K562 (cell line): ENCODE results near the gene RASD2. TPM values are rescaled to one million over a fixed set of nuclear protein-coding genes. Genes with fewer than 3 reads are reported as not detected.

ENCODE experiments used
- ATAC-seq: fragments of 200-7000 bp; cut with Tn5 transposase; 3 replicates; pipeline ENCODE4 v1.9.1; 2020; ENCODE audit warnings: moderate library complexity
- BruUV-seq: library from RNA; stranded (reverse); fragments of 400-500 nt; replicated peaks from 2 replicates; lab custom pipeline; 2021; lab: Mats Ljungman, UMichigan
- CTCF ChIA-PET: fragments of 300-600 bp; formaldehyde crosslinking; extraction: SDS; loops from one replicate; lab custom pipeline; 2021; ENCODE audit warnings: low intra/inter-chr PET ratio; lab: Yijun Ruan, JAX
- POLR2A ChIA-PET: fragments of 300-600, 350-650 bp; sonication (Branson Sonifier 250); formaldehyde crosslinking; extraction: SDS; loops from one replicate; lab custom pipeline; 2021; ENCODE audit warnings: antibody characterized with exemption, inconsistent platforms; lab: Yijun Ruan, JAX
- DNase-seq, 4 experiments: peaks; one replicate each; pipeline versions ENCODE4 v3.0.0 to v3.0.0-alpha.2; 2011 to 2018; ENCODE audit warnings: low spot score in 3 of 4, mixed read lengths in 3 of 4; ENCODE audit errors: extremely low read depth in 1 of 4
- FAIRE-seq: peaks from 2 replicates; lab custom pipeline; 2011; peaks lifted over from hg19 to GRCh38; lab: Jason Lieb, UNC
- H2AFZ ChIP-seq: 2 replicates; pipeline ENCODE4 v1.6.0; 2011; ENCODE audit warnings: low read depth, low read length, control low read depth, inconsistent platforms
- H3K27ac ChIP-seq: fragments of 200-600 bp; 3 replicates; pipeline ENCODE4 v1.8.0; 2011; ENCODE audit warnings: low read depth, mild to moderate bottlenecking, control low read depth, inconsistent platforms, low read length, moderate library complexity, mixed read lengths; ENCODE audit errors: extremely low read depth
- H3K27me3 ChIP-seq, 2 experiments: fragments of 300-600 bp in 1 of 2; 2 replicates in 1 of 2; 3 replicates in 1 of 2; pipeline versions ENCODE4 v1.6.0 to v1.8.0; 2011; ENCODE audit warnings: inconsistent platforms in 2 of 2, low read length in 2 of 2, mild to moderate bottlenecking in 1 of 2, mixed read lengths in 1 of 2, moderate library complexity in 1 of 2; ENCODE audit not compliant: control insufficient read depth in 2 of 2, insufficient read depth in 2 of 2
- H3K36me3 ChIP-seq: fragments of 300-600 bp; 3 replicates; pipeline ENCODE4 v1.8.0; 2011; ENCODE audit warnings: mild to moderate bottlenecking, low read length, inconsistent platforms; ENCODE audit not compliant: control insufficient read depth, insufficient read depth
- H3K4me1 ChIP-seq, 2 experiments: fragments of 200-600 bp in 1 of 2; replicated peaks in 1 of 2; 2 replicates in 1 of 2; 3 replicates in 1 of 2; pipeline versions ENCODE4 v1.5.1 to v1.8.0; 2011; ENCODE audit warnings: inconsistent platforms in 2 of 2, low read length in 2 of 2, mild to moderate bottlenecking in 1 of 2, mixed read lengths in 1 of 2, moderate library complexity in 1 of 2; ENCODE audit not compliant: control insufficient read depth in 2 of 2, insufficient read depth in 2 of 2
- H3K4me2 ChIP-seq: 2 replicates; pipeline ENCODE4 v1.6.1; 2011; ENCODE audit warnings: low read length, control low read depth, inconsistent platforms, mixed read lengths; ENCODE audit not compliant: insufficient read depth
- H3K4me3 ChIP-seq: fragments of 200-600 bp; sonication (generic), shearing (Covaris generic); 2 replicates; pipeline ENCODE4 v1.5.1; 2016; ENCODE audit warnings: control low read depth, inconsistent platforms
- H3K79me2 ChIP-seq: fragments of 200-600 bp; 3 replicates; pipeline ENCODE4 v1.8.0; 2011; ENCODE audit warnings: low read length, inconsistent platforms; ENCODE audit not compliant: control insufficient read depth, insufficient read depth
- H3K9ac ChIP-seq, 2 experiments: 2 replicates each; pipeline versions ENCODE4 v1.6.0 to v1.6.1; 2011; ENCODE audit warnings: low read depth in 2 of 2, low read length in 2 of 2, control low read depth in 1 of 2, inconsistent platforms in 1 of 2, mild to moderate bottlenecking in 1 of 2, mixed read lengths in 1 of 2; ENCODE audit not compliant: insufficient read depth in 1 of 2
- H3K9me1 ChIP-seq: one replicate; pipeline ENCODE4 v1.6.0; 2011; ENCODE audit warnings: inconsistent platforms, mild to moderate bottlenecking, low read length, moderate library complexity; ENCODE audit not compliant: control insufficient read depth, insufficient read depth
- H3K9me3 ChIP-seq: replicated peaks from 2 replicates; pipeline ENCODE4 v1.5.1; 2011; ENCODE audit warnings: low read depth, low read length, inconsistent platforms; ENCODE audit not compliant: control insufficient read depth, insufficient read depth
- H4K20me1 ChIP-seq: replicated peaks from 2 replicates; pipeline ENCODE4 v1.6.1; 2011; ENCODE audit warnings: low read length, inconsistent platforms, mixed read lengths; ENCODE audit not compliant: control insufficient read depth, insufficient read depth
- BCOR ChIP-seq: fragments of 450-650 bp; IDR thresholded peaks from 2 replicates; pipeline ENCODE4 v1.6.1; 2016
- CBX3 ChIP-seq, 2 experiments: IDR thresholded peaks; 1 replicate in 1 of 2; 2 replicates in 1 of 2; pipeline ENCODE4 v1.6.1; 2012; ENCODE audit warnings: inconsistent platforms in 2 of 2, low read length in 2 of 2, borderline replicate concordance in 1 of 2, control low read depth in 1 of 2
- FOXK2 ChIP-seq, 2 experiments: fragments of 450-650 bp; IDR thresholded peaks in 1 of 2; conservative IDR thresholded peaks in 1 of 2; 2 replicates each; pipeline ENCODE4 v1.6.1; 2016; ENCODE audit warnings: low read depth in 2 of 2, mild to moderate bottlenecking in 1 of 2
- L3MBTL2 ChIP-seq: fragments of 450-650 bp; IDR thresholded peaks from 2 replicates; pipeline ENCODE4 v1.6.1; 2016; ENCODE audit warnings: mild to moderate bottlenecking, moderate library complexity
- NFIC ChIP-seq: fragments of 450-650 bp; IDR thresholded peaks from 2 replicates; pipeline ENCODE4 v1.6.1; 2017; ENCODE audit warnings: mild to moderate bottlenecking, inconsistent platforms
- RAD51 ChIP-seq: fragments of 450-650 bp; IDR thresholded peaks from 2 replicates; pipeline ENCODE4 v1.7.1; 2016; ENCODE audit warnings: low read depth, mild to moderate bottlenecking, borderline replicate concordance
- RBM25 ChIP-seq: fragments of 200-400 bp; formaldehyde crosslinking; IDR thresholded peaks from 2 replicates; pipeline ENCODE4 v1.6.1; 2018; ENCODE audit warnings: low read length, low read depth, moderate library complexity; ENCODE audit not compliant: severe bottlenecking
- WGBS: fragments of 100-300 bp; shearing (Covaris generic); methylation state at CpG from one replicate; pipeline ENCODE4 v1.1.6; 2016; ENCODE audit warnings: low coverage, mixed read lengths; ENCODE audit not compliant: insufficient coverage; ENCODE audit errors: missing lambda C conversion rate; 5-methylcytosine and 5-hydroxymethylcytosine counted together
- in situ Hi-C: fragments of 300-500 bp; cut with MboI; formaldehyde crosslinking; loops from 4 replicates; pipeline ENCODE4 v1.15.0; 2018; ENCODE audit warnings: inconsistent platforms, mixed read lengths
- intact Hi-C: fragments of 100-400 bp; cut with micrococcal nuclease; formaldehyde crosslinking; loops from 2 replicates; pipeline ENCODE4 v1.14.2; 2022
- polyA plus RNA-seq, 8 experiments: library from polyadenylated mRNA; depleted of rRNA in 4 of 8; stranded (reverse) in 5 of 8; unstranded in 3 of 8; fragments of >200 nt; fragmentation: Nextera tagmentation in 2 of 8; fragmentation: Illumina TruSeq in 1 of 8; extraction: Ambion mirVana in 2 of 8; extraction: Trizol in 1 of 8; gene quantifications; 2 replicates each; pipeline versions ENCODE4 v1.2.1 to v1.2.3, GENCODE V29; 2011 to 2014; ENCODE audit warnings: inconsistent platforms in 1 of 8, missing spikeins in 1 of 8
- total RNA-seq, 7 experiments: library from RNA; depleted of rRNA in 6 of 7; stranded (reverse); fragments of >200 nt in 6 of 7; fragmentation: Illumina TruSeq in 2 of 7; extraction: Trizol in 2 of 7; gene quantifications; 2 replicates each; pipeline versions ENCODE4 v1.2.1 to v1.2.3, GENCODE V29; 2011 to 2021; ENCODE audit warnings: low replicate concordance in 1 of 7

Gene RASD2
- total and polyA plus RNA-seq, 9 of the 15 experiments (the other 6 are each of a cell fraction or from before 2014, with no cell fraction given) = 0.05 TPM; not detected in 8

DNA sequence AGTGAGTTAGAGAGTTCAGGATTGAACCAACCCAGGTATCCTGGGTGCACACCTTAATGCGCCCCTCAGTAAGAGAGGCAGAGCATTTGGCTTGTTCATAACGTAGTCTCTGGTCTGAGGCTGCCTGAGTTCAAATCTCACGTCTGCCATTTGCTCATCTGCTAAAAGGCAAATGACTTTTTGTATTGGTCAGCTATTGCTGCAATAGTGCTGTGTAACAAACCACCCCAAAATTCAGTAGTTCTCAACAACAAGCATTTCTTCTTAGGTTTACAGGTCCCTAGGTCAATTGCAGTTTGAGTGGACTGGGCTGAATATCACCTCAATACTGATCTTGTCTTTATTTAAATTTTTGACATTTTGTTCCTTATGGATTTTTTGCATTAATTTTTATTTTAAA lies 18.1 kb downstream of the RASD2 start:
- H3K4me1 ChIP-seq = no peaks in the 10 kb centered on the region; a peak in 2 of 5 replicates
- H4K20me1 ChIP-seq = no peaks in the 10 kb centered on the region
- ChIA-PET POLR2A (no interaction called here), CTCF (no interaction called here)
- no peaks in the 10 kb centered on the region; the same call in 1 of the 2 replicates for H3K9me3 ChIP-seq
- BruUV-seq = no TSS peak
- no peak for DNase-seq
- H3K79me2 ChIP-seq = no peaks in the 10 kb centered on the region
- H3K36me3 ChIP-seq = no peaks in the 10 kb centered on the region
- FAIRE-seq = no peak
- H3K4me2 ChIP-seq = no peak overlapping the region
- no peak overlapping the region for H2AFZ ChIP-seq
- peaks cover 12 to 51% of the 10 kb centered on the region in 2 experiments; a peak in 4 of 5 replicates for H3K27me3 ChIP-seq
- ATAC-seq = no peak
- no peak overlapping the region for H3K9ac ChIP-seq
- WGBS = 0% methylated on average over 3 of the region's 3 CpGs
- in situ Hi-C loops (no loop called here), intact Hi-C loops (no loop called here)
- TF ChIP-seq CBX3 (IDR thresholded peaks at IDR 0.05; ENCODE audit: borderline replicate concordance in 1 of 2, low read length in 2 of 2) (peak in 1 of 2 experiments; percentile 29; a peak in 1 of 3 replicates), L3MBTL2 (no peak), RAD51 (no peak), RBM25 (peak; percentile 37), NFIC (no peak), FOXK2 (conservative IDR thresholded peaks at IDR 0.05 in 1 of 2, IDR thresholded peaks at IDR 0.05 in 1 of 2; ENCODE audit: low read depth in 2 of 2) (no peak), BCOR (peak; percentile 18; the same call in 1 of the 2 replicates)
- H3K9me1 ChIP-seq = no peaks in the 10 kb centered on the region
- no peak overlapping the region for H3K4me3 ChIP-seq
- no peak overlapping the region for H3K27ac ChIP-seq
